Mononuclear cell (primary cell): ENCODE data around the gene GSK3A. TPM values are rescaled to one million over a fixed set of nuclear protein-coding genes. Genes with fewer than 3 reads are reported as not detected.

Source experiments
- H3K27me3 ChIP-seq: 2 replicates; pipeline ENCODE4 v1.6.0; 2011; ENCODE audit warnings: low read length, control low read depth; ENCODE audit not compliant: insufficient read depth
- H3K4me1 ChIP-seq: 2 replicates; pipeline ENCODE4 v1.5.1; 2011; ENCODE audit warnings: mild to moderate bottlenecking, low read length, control low read depth; ENCODE audit not compliant: insufficient read depth
- H3K4me3 ChIP-seq: 2 replicates; pipeline ENCODE4 v1.5.1; 2011; ENCODE audit warnings: mild to moderate bottlenecking, low read length, moderate library complexity
- H3K9me3 ChIP-seq: 2 replicates; pipeline ENCODE4 v1.5.1; 2011; ENCODE audit warnings: low read depth, mild to moderate bottlenecking, control low read depth, low read length
- total RNA-seq: library from RNA; depleted of rRNA; stranded (reverse); fragments of >200 nt; gene quantifications from one replicate; pipeline ENCODE4 v1.2.3, GENCODE V29; 2012

The GSK3A gene
- total RNA-seq, 1 donor, result 13.1 TPM

DNA sequence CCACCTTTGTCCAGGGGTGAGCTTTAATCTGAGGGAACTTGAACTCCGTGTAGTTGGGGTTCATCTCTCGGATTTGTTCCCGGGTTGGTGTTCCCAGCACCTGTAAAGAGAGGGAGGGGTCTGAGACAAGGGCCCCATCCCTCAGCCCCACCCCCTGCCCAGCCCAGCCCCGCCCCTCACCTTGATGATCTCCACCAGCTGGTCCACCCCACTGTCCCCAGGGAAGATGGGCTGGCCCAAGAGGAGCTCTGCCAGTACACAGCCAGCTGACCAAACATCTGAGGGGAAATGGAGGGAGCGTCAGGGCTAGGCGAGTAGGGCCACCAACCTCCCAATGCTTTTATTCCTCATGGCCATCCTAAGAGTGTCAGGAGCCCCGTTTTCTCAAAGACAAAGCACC is 9.3 kb downstream of the GSK3A start:
- H3K27me3 ChIP-seq, result no peaks in the 10 kb centered on the region
- no peaks in the 10 kb centered on the region for H3K4me1 ChIP-seq
- H3K4me3 ChIP-seq, result no peak overlapping the region
- no peaks in the 10 kb centered on the region for H3K9me3 ChIP-seq

DNA sequence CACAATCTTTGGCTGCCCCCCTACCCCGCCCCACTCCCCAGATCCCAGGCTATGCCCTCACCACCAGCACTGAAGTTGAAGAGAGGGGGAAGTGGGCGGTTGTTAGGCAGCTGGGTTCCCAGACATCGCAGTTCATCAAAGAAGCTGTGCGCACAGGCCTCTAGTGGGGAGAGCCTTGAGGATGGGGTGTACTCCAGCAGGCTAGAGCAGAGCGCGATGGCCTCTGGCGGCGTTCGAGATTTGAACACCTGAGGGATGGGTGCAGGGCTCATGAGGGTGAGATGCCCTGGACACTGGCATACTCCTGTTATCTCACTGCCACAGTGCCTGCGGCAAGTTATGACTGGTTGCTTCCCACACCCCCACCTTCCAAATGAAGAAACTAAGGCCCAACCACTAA is 10.0 kb downstream of the GSK3A start:
- no peaks in the 10 kb centered on the region for H3K4me1 ChIP-seq
- H3K27me3 ChIP-seq, result no peaks in the 10 kb centered on the region

DNA sequence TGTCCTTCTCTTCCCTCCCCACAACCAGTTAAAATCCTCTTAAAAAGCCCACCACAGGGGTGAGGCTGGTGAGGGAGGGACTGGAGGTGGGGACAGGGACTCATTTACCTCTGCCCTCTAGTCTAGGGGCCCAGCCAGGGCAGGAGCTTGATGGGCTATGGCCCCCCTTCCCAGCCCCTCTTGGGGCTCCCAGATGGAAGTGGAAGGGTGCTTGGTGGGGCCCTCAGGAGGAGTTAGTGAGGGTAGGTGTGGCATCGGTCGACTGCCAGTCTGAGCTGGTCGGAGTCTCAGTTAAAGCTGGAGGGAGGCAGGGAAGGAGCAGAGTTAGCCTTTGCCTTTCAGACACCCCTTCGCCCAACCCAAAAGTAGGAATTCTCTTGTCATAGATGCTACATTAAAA is 11.8 kb downstream of the GSK3A start:
- no peaks in the 10 kb centered on the region for H3K4me1 ChIP-seq
- H3K27me3 ChIP-seq, result no peaks in the 10 kb centered on the region
- H3K4me3 ChIP-seq, result no peak overlapping the region
- no peaks in the 10 kb centered on the region for H3K9me3 ChIP-seq

More for the DNA sequence above, 10.0 kb downstream of the GSK3A start:
- Histone ChIP-seq H3K4me3 (no peak overlapping the region), H3K9me3 (no peaks in the 10 kb centered on the region)

DNA sequence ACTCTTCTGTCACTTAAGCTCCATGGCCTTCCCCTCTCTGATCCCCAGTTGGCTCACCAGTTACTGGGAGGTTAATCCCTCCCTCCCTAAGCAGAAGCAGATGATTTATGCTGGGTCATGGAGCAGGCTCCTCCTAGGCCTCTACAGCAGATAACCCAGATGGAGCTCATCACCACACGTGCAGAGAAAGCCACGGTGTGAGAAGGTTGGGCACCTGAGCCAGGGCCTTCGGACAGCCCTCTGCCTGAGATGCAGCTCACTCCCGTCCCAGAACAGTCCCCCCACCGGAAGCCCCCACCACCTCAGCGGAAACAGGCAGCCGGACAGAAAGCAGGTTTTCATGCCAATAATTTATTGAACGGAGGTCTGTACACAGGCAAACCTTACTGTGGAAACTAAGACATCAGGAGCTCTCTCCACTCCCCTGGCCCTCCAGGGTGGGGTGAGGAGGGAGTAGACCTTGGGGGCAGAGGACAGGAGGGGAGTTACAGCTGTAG is 12.5 kb downstream of the GSK3A start:
- Histone ChIP-seq H3K4me1 (no peaks in the 10 kb centered on the region), H3K4me3 (no peak overlapping the region), H3K27me3 (no peaks in the 10 kb centered on the region), H3K9me3 (no peaks in the 10 kb centered on the region)

DNA sequence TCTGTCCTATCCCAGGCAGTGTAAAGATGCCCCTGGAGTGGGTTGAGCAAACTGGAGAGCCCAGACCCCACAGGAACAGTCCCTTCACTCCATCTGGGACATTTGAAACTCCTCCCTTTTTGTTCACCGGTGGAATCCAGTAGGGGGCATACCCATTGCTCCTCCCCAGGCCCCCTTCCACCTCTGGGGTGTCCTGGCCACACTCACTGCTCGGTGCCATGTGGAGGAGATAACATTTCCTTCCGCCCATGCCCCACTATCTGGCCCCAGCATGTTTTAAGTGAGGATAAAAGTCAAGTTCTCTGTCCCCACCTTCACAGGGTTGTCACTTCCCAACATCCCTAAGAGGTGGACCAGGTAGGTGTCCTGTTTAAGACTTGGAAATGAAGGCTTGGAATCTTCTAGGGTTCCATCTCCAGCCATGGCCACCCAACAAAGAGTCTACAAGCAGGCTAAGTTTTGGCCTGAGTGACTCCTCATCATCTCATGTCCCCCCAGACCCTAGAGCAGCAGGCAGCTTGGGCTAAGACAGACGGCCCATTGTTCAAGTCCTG is 13.0 kb downstream of the GSK3A start:
- Histone ChIP-seq H3K4me1 (no peaks in the 10 kb centered on the region), H3K9me3 (no peaks in the 10 kb centered on the region), H3K27me3 (no peaks in the 10 kb centered on the region), H3K4me3 (no peak overlapping the region)

DNA sequence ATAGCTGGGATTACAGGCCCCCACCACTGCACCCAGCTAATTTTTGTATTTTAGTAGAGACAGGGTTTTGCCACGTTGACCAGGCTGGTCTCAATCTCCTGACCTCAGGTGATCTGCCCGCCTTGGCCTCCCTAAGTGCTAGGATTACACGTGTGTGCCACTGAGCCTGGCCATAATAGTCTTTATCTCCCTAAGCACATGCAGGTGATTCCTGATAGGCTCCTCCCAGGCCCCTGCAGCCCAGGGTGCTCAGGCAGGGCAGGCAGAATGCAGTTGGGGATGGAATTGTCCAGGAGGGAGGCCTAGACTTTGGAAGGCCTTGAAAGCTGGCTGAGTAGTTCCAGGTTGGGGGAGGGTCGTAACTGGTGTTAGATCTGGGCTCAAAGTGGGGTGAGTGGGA is 13.8 kb downstream of the GSK3A start:
- H3K27me3 ChIP-seq, result no peaks in the 10 kb centered on the region

DNA sequence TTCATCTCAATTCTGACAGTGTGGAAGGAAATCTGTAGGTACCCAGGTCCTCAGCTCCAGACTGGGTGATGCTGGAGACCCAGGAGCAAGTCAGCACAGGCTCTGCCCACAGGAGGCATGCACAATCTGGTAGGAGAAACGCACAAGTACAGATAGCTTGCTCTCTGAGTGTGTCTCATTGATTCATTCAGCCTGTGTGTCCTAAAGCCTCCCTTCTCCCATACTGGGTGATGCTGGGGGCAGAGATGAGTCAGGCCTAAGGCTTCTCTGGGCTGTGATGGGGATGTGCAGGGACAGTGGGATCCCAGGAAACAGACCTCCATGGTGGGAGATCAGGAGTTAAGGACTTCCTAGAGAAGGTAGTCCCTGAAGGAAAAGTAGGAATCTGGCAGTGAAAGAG is 15.5 kb downstream of the GSK3A start:
- Histone ChIP-seq H3K27me3 (no peaks in the 10 kb centered on the region), H3K4me1 (no peaks in the 10 kb centered on the region), H3K4me3 (no peak overlapping the region), H3K9me3 (no peaks in the 10 kb centered on the region)

More for the DNA sequence above, 13.8 kb downstream of the GSK3A start:
- Histone ChIP-seq H3K4me3 (no peak overlapping the region), H3K9me3 (no peaks in the 10 kb centered on the region), H3K4me1 (no peaks in the 10 kb centered on the region)

DNA sequence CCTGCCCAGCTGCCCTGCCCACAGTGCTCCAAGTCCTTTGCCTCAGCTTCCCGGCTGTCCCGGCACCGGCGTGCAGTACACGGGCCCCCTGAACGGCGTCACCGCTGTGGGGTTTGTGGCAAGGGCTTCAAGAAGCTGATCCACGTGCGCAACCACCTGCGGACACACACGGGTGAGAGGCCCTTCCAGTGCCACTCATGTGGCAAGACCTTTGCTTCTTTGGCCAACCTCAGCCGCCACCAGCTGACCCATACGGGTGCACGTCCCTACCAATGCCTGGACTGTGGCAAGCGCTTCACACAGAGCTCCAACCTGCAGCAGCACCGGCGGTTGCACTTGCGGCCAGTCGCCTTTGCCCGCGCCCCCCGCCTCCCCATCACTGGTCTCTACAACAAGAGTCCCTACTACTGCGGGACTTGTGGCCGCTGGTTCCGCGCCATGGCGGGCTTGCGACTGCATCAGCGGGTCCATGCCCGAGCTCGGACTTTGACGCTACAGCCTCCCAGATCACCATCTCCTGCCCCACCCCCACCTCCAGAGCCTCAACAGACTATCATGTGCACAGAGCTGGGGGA is 16.6 kb downstream of the GSK3A start:
- H3K27me3 ChIP-seq, result no peaks in the 10 kb centered on the region

DNA sequence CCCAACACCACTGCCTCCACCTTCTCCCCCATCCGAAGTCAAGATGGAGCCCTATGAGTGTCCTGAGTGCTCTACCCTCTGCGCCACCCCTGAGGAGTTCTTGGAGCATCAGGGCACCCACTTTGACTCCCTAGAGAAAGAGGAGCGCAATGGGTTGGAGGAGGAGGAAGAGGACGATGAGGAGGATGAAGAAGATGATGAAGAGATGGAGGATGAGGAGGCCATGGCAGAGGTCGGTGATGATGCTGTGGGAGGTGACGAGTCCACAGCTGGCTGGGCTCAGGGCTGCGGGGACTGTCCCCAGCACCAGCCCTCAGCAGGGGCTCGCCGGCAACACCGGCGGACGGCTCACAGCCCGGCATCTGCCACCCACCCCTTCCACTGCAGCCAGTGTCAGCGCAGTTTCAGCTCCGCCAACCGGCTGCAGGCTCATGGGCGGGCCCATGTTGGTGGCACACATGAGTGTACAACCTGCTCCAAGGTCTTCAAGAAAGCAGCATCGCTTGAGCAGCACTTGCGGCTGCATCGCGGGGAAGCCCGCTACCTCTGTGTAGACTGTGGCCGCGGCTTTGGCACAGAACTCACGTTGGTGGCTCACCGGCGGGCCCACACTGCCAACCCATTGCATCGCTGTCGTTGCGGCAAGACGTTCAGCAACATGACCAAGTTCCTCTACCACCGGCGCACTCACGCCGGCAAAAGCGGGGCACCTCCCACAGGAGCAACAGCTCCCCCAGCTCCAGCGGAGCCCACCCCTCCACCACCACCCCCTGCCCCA is 17.3 kb downstream of the GSK3A start:
- Histone ChIP-seq H3K4me3 (no peak overlapping the region), H3K27me3 (no peaks in the 10 kb centered on the region), H3K4me1 (peaks cover 16% of the 10 kb centered on the region), H3K9me3 (no peaks in the 10 kb centered on the region)

More for the DNA sequence above, 16.6 kb downstream of the GSK3A start:
- H3K4me1 ChIP-seq, result peaks cover 11% of the 10 kb centered on the region
- H3K4me3 ChIP-seq, result no peak overlapping the region
- no peaks in the 10 kb centered on the region for H3K9me3 ChIP-seq

DNA sequence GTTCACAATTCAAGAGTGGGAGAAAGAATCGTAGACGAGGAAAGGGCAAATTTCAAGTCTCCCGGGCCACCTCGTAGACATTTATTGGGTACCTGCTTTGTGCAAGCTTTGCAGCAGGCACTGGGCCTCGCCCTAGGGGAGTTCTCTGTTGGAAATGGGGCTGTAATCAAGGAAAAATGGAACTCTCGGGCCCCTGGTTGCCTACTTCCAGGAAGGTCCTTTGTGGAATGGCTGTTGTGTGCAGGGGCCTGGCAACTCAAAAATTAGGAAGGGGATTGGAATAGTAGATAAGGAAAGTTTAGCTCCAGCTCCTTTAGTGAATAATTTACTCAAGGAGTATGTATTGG is 21.7 kb downstream of the GSK3A start:
- no peaks in the 10 kb centered on the region for H3K27me3 ChIP-seq
- peaks cover 49% of the 10 kb centered on the region for H3K4me1 ChIP-seq
- H3K4me3 ChIP-seq, result peak overlapping the region; percentile 86

DNA sequence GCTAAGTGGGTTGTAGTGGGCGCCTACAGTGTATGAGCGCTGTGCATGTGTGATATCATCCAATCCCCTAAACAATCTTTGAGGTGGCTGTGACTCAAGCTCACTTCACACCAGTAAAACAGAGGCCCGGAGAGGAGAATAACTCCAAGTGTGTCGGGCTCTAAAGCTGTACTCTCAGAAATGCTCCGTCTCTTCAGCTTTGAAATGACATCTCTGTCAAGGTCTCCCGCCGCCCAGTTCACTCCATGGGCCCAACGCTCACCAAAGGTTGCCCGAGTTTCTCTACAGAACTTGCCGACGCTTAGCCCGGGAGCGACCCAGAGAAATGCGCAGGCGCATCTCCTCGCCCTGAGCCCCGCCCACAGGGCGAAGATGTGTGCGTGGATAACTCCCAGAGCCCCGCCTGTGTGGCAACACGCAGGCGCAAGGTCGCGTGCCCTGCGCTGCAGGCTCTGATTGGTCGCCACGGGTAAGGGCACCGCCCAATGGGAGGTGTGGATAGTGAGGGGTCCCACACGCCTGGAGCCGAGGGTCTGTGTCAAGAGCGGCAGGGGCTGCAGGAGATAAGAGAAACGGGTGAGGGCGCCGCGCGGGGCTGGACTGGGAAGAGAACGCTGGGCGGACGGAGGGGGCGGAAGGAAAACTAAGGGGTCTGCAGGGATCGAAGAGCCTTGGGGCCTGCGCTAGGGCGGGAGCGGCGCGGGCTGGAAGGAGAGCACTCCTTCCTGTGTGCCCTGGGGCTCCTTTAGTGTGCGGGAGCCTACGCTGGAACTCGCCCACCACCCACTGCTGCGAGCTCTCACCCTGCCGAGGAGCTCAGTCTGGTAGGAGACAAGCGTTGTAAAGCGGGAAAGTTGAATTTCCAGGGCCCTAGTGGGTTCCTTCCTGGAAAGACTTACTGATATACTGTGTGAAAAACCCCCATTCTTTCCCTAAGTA is 22.3 kb downstream of the GSK3A start, which contains the start of gene ZNF526:
Gene ZNF526, plus strand, starts transcription at position 501 of the 939 bp plus-strand sequence. CDS start 4,092 bp downstream, outside the sequence.
- peak within 1 kb of the TSS; percentile 86 for H3K4me3 ChIP-seq
- H3K4me1 ChIP-seq, result peaks cover 55% of the 10 kb centered on the region
- H3K27me3 ChIP-seq, result no peaks in the 10 kb centered on the region
- no peaks in the 10 kb centered on the region for H3K9me3 ChIP-seq

More for the DNA sequence above, 21.7 kb downstream of the GSK3A start:
- no peaks in the 10 kb centered on the region for H3K9me3 ChIP-seq

DNA sequence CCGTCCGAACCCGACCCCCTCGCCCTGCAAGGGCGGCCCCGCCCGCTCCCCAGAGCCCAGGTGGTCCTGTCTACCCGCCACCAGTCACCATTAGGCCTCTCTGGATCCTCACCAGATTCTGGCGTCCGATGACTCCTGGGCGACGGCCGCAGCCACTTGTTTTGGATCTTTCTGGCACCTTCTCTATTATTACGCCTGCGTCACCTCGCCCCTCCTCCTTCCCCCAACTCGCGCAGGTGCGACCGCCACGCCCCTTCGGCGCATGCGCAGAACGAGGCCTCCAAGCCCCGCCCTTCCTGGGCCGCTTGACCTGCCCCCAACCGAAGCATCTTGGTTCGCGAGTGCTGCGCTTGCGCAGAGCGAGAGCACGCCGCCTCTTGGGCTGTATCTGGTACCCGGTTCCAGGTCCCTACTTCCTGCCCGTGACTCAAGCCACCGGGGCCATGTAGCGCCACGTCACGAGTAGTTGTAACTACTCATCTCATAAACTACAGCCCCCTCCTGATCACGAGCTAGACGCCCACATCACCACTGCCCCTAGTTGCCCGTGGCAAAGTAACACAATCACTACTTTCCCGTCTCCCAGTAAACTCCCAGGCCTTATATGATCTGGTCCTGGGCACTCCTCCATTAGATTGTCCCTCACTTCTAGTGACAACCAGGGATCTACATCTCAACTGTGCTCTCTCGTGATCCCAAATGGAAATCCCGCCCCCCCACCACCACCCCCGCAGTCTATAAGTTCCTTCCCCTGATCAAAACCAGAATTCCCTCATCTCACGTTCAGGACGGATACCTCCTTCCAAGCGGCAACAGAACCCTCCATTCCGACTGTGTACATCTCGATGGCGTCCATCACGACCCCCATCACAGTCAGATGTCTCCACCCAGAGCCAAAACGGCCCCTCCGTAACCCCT is 24.6 kb downstream of the GSK3A start, which contains the start of gene DEDD2:
Gene DEDD2, minus strand, starts transcription at position 158 of the 918 bp plus-strand sequence. CDS start 670 bp downstream, outside the sequence.
- Histone ChIP-seq H3K4me3 (peak within 1 kb of the TSS; percentile 99), H3K9me3 (no peaks in the 10 kb centered on the region), H3K27me3 (no peaks in the 10 kb centered on the region), H3K4me1 (peaks cover 75% of the 10 kb centered on the region)

DNA sequence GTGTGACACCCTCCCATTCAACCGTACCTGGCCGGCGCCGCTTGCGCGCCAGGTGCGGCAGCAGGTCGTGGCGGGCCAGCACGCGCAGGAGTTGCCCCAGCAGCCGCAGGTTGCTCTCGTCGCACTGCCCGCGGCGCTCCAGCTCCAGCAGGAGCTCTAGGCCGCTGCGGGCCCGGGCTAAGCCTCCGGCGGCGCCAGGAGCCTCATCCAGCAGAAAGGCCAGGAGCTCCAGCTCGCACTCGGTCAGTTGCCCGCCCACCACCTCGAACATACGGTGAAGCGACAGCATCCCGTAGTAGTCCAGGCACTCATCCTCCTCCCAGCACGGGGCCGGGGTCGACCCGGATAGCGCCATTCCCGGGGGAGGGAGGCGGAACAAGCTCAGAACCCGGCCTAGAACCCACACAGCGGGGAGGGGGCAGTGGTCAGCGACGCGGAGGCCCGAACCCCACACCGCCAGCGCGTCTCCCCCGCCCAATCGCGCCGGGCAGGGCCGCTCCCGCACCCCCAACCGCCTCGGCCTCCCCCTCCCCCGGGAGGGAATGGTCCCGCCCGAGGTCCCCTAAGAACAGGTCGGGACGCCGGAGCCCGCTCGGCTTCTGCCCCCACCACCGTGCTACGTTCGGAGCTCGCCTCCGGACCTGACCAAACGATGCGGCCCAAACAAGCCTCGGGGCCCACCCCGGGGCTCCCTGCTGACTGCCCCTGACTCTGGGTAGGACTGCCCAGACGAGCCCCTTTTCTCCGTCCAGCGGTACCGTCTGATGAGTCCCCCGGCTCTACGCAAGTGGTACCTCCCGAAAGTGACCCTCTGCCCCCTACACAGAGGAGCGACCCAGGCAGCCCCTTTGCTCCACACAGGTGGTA is 25.5 kb downstream of the GSK3A start:
- Histone ChIP-seq H3K27me3 (no peaks in the 10 kb centered on the region), H3K4me3 (peak overlapping the region; percentile 99), H3K4me1 (peaks cover 80% of the 10 kb centered on the region), H3K9me3 (no peaks in the 10 kb centered on the region)
